K562 (cell line): Measurements from ENCODE around the gene TMEM116. TPM values are rescaled to one million over a fixed set of nuclear protein-coding genes. Genes with fewer than 3 reads are reported as not detected.

Experiments used
- CCNT2 ChIP-seq: IDR thresholded peaks from 2 replicates; pipeline ENCODE4 v1.6.1; 2011; ENCODE audit warnings: borderline replicate concordance, low read depth, mild to moderate bottlenecking, moderate library complexity, mixed read lengths, low read length; ENCODE audit not compliant: insufficient read length; ENCODE audit errors: extremely low read depth
- CHD2 ChIP-seq: IDR thresholded peaks from 2 replicates; pipeline ENCODE4 v1.6.1; 2011; ENCODE audit warnings: low read depth, low read length
- HCFC1 ChIP-seq: IDR thresholded peaks from 2 replicates; pipeline ENCODE4 v1.6.1; 2012; ENCODE audit warnings: low read depth, low read length, improper control_type of control experiment
- JUND ChIP-seq, 2 experiments: IDR thresholded peaks; 2 replicates in 1 of 2; 3 replicates in 1 of 2; pipeline ENCODE4 v1.6.1; 2011; ENCODE audit warnings: borderline replicate concordance in 2 of 2, low read depth in 2 of 2, low read length in 2 of 2, improper control_type of control experiment in 1 of 2, missing biosample characterization in 1 of 2, missing genetic modification characterization in 1 of 2, missing genetic modification reagents in 1 of 2
- NR2C1 ChIP-seq, 2 experiments: fragments of 450-650 bp; IDR thresholded peaks; 2 replicates each; pipeline ENCODE4 v1.6.1; 2017; ENCODE audit warnings: mild to moderate bottlenecking in 2 of 2, antibody characterized with exemption in 1 of 2, inconsistent platforms in 1 of 2, missing compliant biosample characterization in 1 of 2, missing genetic modification characterization in 1 of 2
- SMAD2 ChIP-seq: fragments of 150-350 bp; IDR thresholded peaks from 2 replicates; pipeline ENCODE4 v1.6.1; 2014; ENCODE audit warnings: low read depth, mild to moderate bottlenecking, low read length
- polyA plus RNA-seq, 8 experiments: library from polyadenylated mRNA; depleted of rRNA in 4 of 8; stranded (reverse) in 5 of 8; unstranded in 3 of 8; fragments of >200 nt; fragmentation: Nextera tagmentation in 2 of 8; fragmentation: Illumina TruSeq in 1 of 8; extraction: Ambion mirVana in 2 of 8; extraction: Trizol in 1 of 8; gene quantifications; 2 replicates each; pipeline versions ENCODE4 v1.2.1 to v1.2.3, GENCODE V29; 2011 to 2014; ENCODE audit warnings: inconsistent platforms in 1 of 8, missing spikeins in 1 of 8
- total RNA-seq, 7 experiments: library from RNA; depleted of rRNA in 6 of 7; stranded (reverse); fragments of >200 nt in 6 of 7; fragmentation: Illumina TruSeq in 2 of 7; extraction: Trizol in 2 of 7; gene quantifications; 2 replicates each; pipeline versions ENCODE4 v1.2.1 to v1.2.3, GENCODE V29; 2011 to 2021; ENCODE audit warnings: low replicate concordance in 1 of 7
- TF ChIP-seq, protein P1 (sequence below): sonication (generic); formaldehyde crosslinking; IDR thresholded peaks from 2 replicates; pipeline ENCODE4 v1.8.0; 2022; ENCODE audit warnings: mild to moderate bottlenecking, missing genetic modification reagents
- TF ChIP-seq, protein P2 (sequence below): sonication (generic); formaldehyde crosslinking; IDR thresholded peaks from 2 replicates; pipeline ENCODE4 v1.8.0; 2022; ENCODE audit warnings: mild to moderate bottlenecking, missing genetic modification reagents, borderline replicate concordance
- TF ChIP-seq, protein P3 (sequence below): fragments of 450-650 bp; formaldehyde crosslinking; IDR thresholded peaks from 2 replicates; pipeline ENCODE4 v1.4.0; 2022; ENCODE audit warnings: missing genetic modification characterization
- TF ChIP-seq, protein P4 (sequence below): fragments of 200-400 bp; formaldehyde crosslinking; IDR thresholded peaks from 2 replicates; pipeline ENCODE4 v1.6.1; 2017; ENCODE audit warnings: mild to moderate bottlenecking, low read depth, low read length, moderate library complexity

TMEM116 gene
- total and polyA plus RNA-seq, 9 of the 15 experiments (the other 6 are each of a cell fraction or from before 2014, with no cell fraction given): 5.2 to 78.6 (median 13.9) TPM

DNA sequence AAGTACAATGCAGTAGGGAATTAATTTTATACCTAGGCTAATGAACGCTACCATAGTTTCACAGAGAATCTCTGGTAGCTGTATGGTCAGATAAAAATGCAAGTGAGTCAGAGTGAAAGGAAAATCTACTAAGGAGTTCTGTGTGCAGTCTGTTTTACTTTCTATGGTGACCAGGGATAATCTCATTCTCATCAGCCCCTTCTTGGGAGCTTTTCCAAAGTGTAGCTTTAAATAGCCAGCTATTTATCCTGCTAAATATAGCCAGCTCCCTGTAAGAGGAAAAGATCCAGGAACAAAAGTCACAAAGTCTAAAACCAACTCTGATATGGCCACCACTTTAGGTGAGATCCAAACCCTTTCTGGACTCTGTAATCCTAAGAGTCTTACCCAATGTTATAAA lies 75.5 kb downstream of the TMEM116 start (continued):
- TF ChIP-seq, protein P1, sequence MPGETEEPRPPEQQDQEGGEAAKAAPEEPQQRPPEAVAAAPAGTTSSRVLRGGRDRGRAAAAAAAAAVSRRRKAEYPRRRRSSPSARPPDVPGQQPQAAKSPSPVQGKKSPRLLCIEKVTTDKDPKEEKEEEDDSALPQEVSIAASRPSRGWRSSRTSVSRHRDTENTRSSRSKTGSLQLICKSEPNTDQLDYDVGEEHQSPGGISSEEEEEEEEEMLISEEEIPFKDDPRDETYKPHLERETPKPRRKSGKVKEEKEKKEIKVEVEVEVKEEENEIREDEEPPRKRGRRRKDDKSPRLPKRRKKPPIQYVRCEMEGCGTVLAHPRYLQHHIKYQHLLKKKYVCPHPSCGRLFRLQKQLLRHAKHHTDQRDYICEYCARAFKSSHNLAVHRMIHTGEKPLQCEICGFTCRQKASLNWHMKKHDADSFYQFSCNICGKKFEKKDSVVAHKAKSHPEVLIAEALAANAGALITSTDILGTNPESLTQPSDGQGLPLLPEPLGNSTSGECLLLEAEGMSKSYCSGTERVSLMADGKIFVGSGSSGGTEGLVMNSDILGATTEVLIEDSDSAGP (CRISPR knock-in tag): no peak
- TF ChIP-seq CCNT2: no peak
- TF ChIP-seq NR2C1 (IDR thresholded peaks at IDR 0.05): no peak
- TF ChIP-seq NR2C1 (tag; IDR thresholded peaks at IDR 0.05): no peak
- TF ChIP-seq HCFC1: no peak
- TF ChIP-seq, protein P2, sequence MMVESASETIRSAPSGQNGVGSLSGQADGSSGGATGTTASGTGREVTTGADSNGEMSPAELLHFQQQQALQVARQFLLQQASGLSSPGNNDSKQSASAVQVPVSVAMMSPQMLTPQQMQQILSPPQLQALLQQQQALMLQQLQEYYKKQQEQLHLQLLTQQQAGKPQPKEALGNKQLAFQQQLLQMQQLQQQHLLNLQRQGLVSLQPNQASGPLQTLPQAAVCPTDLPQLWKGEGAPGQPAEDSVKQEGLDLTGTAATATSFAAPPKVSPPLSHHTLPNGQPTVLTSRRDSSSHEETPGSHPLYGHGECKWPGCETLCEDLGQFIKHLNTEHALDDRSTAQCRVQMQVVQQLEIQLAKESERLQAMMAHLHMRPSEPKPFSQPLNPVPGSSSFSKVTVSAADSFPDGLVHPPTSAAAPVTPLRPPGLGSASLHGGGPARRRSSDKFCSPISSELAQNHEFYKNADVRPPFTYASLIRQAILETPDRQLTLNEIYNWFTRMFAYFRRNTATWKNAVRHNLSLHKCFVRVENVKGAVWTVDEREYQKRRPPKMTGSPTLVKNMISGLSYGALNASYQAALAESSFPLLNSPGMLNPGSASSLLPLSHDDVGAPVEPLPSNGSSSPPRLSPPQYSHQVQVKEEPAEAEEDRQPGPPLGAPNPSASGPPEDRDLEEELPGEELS: no peak
- TF ChIP-seq, protein P3, sequence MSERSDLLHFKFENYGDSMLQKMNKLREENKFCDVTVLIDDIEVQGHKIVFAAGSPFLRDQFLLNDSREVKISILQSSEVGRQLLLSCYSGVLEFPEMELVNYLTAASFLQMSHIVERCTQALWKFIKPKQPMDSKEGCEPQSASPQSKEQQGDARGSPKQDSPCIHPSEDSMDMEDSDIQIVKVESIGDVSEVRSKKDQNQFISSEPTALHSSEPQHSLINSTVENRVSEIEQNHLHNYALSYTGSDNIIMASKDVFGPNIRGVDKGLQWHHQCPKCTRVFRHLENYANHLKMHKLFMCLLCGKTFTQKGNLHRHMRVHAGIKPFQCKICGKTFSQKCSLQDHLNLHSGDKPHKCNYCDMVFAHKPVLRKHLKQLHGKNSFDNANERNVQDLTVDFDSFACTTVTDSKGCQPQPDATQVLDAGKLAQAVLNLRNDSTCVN (CRISPR knock-in tag): no peak
- no peak for TF ChIP-seq SMAD2
- TF ChIP-seq, protein P4, sequence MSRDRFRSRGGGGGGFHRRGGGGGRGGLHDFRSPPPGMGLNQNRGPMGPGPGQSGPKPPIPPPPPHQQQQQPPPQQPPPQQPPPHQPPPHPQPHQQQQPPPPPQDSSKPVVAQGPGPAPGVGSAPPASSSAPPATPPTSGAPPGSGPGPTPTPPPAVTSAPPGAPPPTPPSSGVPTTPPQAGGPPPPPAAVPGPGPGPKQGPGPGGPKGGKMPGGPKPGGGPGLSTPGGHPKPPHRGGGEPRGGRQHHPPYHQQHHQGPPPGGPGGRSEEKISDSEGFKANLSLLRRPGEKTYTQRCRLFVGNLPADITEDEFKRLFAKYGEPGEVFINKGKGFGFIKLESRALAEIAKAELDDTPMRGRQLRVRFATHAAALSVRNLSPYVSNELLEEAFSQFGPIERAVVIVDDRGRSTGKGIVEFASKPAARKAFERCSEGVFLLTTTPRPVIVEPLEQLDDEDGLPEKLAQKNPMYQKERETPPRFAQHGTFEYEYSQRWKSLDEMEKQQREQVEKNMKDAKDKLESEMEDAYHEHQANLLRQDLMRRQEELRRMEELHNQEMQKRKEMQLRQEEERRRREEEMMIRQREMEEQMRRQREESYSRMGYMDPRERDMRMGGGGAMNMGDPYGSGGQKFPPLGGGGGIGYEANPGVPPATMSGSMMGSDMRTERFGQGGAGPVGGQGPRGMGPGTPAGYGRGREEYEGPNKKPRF: no peak
- no peak for TF ChIP-seq JUND (IDR thresholded peaks at IDR 0.05; ENCODE audit: borderline replicate concordance, low read depth, low read length)
- TF ChIP-seq JUND (tag; IDR thresholded peaks at IDR 0.05; ENCODE audit: borderline replicate concordance, low read depth, low read length): no peak
- TF ChIP-seq CHD2: no peak
